Stimulated activated CD8-positive, alpha-beta memory T cell treated with anti-CD3 and anti-CD28 coated beads, Interleukin-15, amount 100 ng/mL, for 48 hours (primary cell): ENCODE measurements around the gene ADCK1.
A peak's percentile ranks its signal among the peaks of the same experiment; 100 is the strongest.
"Not testable (repeated sequence)": the region's sequence is repeated elsewhere in the genome, so short reads cannot be mapped to it uniquely, and the experiment has no call there.

Experiments
- DNase-seq, 2 donors: peaks; one replicate each; pipeline ENCODE4 v3.0.0-alpha.2; 2020; ENCODE audit warnings: low read depth in 2 of 2

ADCK1 gene, protein sequence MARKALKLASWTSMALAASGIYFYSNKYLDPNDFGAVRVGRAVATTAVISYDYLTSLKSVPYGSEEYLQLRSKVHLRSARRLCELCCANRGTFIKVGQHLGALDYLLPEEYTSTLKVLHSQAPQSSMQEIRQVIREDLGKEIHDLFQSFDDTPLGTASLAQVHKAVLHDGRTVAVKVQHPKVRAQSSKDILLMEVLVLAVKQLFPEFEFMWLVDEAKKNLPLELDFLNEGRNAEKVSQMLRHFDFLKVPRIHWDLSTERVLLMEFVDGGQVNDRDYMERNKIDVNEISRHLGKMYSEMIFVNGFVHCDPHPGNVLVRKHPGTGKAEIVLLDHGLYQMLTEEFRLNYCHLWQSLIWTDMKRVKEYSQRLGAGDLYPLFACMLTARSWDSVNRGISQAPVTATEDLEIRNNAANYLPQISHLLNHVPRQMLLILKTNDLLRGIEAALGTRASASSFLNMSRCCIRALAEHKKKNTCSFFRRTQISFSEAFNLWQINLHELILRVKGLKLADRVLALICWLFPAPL

DNA sequence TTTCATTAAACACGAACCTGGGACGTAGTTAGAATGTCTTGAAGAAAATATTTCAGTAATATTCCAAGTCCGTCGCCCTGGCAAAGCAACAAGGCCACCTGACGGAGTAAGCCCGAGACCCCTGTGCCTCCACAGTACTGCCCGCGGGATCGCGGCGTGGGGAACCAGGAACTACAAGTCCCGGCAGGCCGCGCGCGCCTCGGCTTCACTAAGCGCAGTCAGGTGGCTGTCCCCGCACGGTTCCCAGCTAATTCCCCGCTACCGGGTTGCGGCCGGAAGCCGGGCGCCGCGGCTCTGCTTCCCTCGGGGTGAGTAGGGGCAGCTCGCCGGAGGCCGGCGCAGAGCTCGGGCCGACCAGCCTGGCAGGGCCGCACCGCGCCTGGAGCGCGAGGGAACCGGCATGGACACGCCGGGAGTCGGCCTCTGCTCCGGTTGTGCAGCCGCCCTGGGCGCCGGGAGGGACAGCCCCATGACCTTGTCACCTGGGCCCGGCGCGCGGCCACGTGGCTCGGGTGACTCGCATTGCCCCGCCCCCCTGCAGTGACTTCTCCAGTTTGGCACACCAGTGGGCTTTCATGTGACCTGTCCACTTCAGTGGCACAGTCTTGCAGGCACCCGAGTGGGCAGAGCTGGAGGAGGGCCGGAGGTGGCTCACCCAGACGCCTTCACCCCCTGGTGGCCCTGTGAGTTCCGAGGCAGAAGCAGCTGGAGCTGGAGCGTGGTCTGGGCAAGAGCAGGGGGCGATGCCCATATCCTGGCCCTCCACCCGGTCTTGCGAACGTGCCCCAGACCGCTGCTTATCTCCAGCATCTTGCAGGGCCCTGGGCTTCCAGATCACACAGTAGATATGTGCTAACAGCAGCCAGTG, at the start of gene ADCK1:
ADCK1 (plus strand) TSS at position 247 of the 868 bp plus-strand sequence. CDS start 18,870 bp downstream, outside the sequence.
- DNase-seq = peak; percentile 76 to 78

DNA sequence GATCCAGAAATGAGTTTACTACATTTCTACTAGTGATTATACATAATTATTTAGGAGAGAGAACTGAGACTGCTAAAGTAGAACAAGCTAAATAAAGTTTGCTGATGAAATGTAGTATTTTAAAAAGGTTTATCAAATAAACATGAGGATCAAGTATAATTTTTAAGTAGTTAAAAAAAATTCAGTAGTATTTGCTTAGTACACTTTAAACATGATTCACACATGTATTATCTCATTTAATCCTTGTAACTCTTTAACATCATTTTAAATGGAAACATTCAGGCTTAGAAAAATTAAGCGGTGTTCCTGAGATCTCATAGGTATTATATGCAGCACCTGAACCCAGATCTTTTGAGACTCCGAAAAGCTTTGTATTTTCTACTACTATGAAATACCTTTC, 47.6 kb upstream of the ADCK1 start:
- no peak for DNase-seq

DNA sequence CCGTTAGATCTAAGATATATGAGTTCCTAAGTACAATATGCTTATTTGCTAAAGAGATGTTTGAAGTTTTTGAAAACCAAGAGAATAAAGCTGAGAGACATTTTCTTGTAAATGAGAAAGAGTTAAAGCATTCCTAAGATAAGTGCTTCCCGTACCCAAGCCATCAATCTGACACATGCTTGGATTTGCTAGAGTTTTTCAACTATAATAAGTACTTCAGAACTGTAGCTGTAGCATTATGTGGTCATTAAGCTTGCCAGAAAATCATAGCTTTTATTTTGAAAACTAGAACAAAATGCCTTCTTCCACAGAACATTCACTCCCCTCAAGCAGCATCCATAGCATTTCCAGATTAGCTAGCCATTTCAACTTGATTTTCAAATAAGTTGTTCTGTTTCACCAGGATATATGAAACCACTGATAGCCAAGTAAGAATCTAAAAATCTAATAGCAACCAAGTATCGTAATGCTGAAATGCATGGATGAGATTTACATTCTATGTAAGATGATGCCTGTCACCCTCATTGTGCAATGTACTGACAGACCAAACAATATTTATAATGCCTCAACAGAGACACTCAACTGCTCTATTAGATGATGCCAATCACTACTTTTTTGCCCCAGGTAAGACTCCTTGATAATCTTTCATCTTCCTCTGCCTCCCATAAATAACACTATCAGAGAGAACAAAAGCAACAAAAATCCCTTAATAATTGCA, 47.0 kb upstream of the ADCK1 start:
- no peak for DNase-seq

DNA sequence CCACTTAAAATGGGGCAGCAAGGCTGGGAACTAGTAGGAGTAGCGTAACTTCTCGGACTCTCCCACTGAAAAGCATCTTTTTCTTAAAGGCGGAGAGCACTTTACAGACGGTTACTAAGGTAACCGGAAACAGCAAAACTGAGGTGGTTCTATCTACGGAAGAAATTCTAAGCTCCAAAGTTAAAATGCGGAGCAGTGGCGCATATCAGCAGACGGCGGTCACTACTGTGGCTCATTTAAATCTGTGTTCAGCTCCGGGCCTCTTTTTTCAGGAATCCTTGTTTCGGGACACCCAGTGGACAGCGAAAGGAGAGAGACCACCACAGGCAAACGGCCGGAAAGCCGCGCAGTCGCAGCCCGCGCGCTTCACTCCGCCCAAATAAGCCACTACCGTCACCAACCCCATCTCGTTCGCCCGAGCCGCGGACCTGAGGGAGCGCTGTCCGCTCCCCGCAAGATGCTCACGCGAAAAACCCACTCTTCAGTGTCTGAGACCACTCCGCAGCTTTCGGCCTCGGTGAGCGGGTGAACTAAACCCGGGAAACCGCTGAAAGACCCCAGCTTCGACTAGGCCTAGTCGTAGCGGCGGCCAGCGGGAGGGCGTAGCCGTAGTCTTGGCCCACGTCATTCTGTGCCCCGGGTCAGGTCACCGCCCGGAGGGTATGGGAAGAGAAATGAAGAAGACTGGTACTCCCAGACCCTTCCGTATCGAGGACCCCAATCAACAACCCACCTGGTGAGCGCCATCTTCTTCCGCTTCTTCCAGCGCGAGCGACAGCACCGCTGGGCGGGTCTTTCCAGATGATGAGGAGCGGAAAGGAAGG, 39.3 kb upstream of the ADCK1 start, which contains the start of gene SNW1:
SNW1 (minus strand) TSS at position 776 of the 824 bp plus-strand sequence; CDS start at position 747, 29 bp downstream.
- DNase-seq = peak; percentile 86 to 90

DNA sequence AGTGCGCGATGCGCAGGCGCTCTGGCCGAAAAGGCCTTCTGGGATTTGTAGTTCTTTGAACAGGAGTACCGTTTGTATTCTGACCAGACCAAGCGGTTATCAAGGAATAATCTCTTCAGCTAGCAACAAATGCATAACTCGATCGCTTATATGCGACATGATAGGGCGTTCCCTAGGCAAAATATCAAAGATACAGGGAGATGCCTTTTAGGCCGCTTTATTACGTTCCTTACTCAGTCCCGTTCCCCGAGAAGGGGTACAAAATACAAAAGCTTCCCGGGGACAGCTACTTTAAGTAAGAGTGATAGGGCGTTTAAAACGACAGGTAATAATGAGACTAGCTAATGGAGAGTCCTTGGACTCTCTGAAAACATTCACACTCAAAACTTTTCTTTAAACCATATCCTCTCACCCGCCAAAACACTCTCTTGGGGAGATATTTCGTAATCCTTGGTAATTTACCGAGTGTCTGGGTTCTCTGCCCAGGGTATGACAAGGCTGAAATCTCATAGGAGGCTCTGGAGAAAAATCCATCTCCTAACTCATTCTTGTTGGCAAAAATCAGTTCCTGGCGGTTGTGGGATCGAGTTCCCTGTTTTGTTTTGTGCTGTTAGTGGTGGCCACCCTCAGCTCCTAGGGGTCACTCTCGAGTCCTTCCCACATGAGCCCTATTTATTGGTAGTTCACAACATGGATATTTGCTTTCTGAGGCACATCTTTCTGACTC, 38.5 kb upstream of the ADCK1 start:
- DNase-seq = no peak

DNA sequence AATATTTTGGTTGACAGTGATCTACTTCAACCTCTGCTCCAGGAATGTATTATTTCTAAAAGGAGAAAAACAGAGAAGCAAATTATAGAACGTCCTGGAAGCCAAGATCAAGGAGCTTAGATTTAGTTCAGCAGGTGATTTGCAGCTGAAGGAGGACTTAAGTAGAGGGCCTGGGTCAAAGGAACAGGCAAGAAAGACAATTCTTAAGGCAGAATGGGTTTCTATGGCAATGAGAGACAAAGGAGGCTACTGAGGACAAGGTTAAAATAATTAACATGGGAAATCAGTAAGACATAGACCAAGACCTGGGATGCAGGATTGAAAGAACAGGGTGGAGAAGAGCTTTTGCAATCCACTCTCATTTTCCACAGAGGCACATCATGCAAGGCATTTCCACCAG, 36.6 kb upstream of the ADCK1 start:
- DNase-seq = no peak

DNA sequence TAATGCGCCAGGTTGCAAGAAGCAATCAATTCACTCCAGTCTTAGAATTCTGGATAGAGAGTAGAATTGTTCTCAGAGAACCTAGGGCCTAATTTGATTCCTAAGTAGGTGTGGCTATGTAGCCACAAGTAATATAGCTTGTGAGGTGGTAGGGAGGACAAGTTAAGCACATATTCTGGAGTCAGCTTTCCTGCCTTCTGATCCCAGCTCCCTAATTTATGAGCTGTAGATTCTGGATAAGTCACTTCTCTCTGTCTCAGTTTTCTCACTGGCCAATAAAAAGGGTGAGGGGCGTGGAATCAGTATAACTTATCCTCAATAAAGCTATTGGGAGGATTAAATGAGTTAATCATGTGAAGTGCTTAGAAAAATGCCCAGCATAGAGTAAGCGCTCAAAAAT, 35.9 kb upstream of the ADCK1 start:
- no peak for DNase-seq

DNA sequence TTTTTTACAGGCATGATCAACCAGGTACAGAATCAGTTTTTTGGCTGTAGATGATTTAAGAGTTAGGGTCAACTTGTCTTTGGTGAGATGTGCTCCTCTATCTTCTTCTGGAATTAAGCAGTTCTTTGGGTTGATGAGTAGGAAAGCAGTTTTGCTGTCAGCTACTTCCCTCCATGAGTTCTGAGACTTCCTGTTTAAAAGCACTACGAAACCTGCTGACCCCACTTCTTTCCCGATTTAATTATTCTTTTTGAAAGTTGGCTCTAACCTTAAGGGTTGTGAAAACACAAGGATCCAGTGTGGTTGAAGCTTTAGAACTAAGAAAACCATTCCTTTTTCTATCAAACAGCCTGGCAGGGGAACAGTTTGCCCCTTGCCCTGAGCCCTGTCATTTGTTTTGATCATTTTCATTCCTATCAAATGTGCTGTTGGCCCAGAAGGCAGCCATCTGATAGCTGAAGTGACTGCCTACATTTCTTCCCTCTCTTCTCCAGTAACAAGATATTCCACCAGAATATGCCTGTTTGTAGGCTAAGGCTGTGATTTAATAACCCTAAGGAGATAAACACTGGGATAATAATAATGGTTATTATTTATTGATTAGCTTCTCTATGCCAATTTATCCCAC, 31.4 kb upstream of the ADCK1 start:
- not testable (repeated sequence) for DNase-seq

DNA sequence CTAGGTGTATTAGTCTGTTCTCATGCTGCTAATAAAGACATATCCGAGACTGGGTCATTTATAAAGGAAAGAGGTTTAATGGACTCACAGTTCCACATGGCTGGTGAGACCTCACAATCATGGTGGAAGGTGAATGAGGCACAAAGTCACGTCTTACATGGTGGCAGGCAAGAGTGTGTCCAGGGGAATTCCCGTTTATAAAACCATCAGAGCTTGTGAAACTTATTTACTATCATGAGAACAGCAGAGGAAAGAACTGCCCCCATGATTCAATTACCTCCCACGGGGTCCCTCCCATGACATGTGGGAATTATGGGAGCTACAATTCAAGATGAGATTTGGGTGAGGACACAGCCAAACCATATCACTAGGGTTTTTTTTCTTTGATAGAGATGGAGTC, 25.9 kb upstream of the ADCK1 start:
- not testable (repeated sequence) for DNase-seq

DNA sequence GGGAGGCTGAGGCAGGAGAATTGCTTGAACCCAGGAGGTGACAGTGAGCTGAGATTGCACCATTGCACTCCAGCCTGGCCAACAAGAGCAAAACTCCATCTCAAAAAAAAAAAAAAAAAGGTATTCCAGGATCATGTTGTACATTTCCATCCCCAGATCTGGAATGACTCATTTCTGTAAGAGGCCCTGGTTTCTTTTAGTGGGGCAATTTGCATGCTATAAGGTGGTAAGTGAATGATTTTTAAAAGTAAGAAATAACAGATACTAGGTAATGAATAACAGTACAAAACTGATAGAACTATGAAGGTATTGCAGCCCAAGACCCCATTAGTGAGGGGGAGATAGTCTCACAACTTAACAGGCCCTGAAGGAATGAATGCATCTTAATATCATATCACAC, 17.7 kb upstream of the ADCK1 start:
- DNase-seq = no peak

DNA sequence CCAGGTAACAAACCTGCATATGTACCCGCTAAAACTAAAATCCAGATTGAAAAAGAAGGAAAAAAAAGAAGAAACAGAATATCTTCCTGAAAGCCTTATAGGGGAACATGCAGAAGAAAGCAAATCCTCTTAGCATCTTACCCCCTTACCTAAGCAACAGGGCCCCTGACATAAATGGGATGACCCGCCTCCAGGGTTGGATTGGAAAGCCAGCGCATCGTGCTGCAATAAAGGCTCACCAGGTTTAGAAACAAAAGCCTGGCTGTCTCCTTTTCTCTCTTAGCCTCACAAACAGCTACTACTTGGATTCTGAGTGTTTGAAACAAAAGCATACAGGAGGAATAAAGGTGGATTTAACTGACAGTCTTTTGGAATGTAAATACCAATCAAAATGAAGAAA, 13.8 kb upstream of the ADCK1 start:
- DNase-seq = no peak

DNA sequence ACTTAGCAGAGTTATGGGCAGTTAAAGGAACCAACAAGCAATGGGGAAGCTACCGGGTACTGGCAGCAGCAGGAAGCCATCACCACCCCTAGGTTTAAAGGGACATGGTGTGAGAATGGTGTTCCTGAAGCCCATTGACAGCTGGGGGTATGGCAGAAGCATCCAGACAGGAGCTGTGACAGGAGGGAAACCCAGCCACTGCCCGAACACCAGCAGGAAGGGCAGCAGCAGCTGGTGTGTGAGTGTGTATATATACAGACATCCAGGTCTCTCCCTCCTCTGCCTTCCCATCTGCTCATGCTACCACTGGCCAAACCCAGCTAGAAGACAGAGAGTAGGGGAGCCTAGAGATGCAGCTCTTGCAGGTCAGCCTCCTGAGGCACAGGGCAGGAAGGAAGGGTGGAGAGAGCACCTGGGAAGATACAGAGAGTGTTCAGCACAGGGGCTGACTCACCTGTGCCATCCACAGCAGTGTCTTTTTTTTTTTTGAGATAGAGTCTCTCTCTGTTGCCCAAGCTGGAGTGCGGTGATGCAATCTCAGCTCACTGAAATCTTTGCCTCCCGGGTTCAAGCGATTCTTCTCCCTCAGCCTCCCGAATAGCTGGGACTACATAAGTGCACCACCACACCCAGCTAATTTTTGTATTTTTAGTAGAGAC, 9.2 kb upstream of the ADCK1 start:
- no peak for DNase-seq

DNA sequence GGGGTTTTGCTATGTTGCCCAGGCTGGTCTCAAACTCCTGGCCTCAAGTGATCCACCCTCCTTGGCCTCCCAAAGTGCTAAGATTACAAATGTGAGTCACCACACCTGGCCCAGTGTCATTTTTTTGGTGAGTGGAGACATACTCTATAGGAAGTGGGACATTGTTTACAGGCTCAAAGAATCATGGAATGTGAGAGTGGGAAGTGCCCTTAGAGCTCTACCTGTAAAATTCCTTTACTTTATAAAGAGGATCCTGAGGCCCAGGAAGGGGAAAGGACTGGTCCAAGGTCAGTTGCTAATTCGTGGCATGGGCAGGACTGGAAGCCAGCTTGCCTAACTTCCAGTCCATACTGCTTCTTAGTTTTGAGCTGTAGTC, 8.7 kb upstream of the ADCK1 start:
- no peak for DNase-seq

DNA sequence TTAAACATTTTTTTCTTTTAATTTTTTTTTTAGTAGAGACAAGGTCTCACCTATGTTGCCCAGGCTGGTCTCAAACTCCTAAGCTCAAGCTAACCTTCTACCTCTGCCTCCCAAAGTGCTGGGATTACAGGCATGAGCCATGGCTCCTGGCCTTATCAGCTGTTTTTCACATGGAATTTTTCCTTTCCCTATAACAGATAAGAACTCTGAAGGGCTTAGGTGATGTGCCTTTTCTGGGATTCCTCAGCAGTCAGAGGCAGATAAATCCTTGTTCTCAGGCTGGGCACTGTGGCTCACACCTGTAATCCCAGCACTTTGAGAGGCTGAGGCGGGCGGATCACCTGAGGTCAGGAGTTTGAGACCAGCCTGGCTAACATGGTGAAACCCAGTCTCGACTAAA, 6.7 kb upstream of the ADCK1 start:
- not testable (repeated sequence) for DNase-seq

DNA sequence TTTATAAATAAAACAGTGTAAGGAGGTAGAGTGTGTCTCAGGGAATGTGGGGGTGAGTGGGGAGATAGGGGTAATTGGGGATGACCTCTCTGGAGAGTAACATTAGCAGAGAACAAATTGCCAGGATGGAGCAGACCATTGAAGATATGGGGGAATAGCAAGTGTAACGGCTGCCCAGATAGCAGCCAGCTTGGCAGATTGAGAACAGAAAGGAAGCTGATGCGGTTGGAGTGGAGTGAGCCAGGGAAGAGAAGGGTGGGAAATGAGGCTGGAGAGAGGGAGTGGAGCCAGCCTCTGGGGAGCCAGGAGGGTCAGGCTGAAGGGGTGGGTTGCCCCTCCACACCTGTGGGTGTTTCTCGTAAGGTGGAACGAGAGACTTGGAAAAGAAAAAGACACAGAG, 5.6 kb upstream of the ADCK1 start:
- DNase-seq = no peak

DNA sequence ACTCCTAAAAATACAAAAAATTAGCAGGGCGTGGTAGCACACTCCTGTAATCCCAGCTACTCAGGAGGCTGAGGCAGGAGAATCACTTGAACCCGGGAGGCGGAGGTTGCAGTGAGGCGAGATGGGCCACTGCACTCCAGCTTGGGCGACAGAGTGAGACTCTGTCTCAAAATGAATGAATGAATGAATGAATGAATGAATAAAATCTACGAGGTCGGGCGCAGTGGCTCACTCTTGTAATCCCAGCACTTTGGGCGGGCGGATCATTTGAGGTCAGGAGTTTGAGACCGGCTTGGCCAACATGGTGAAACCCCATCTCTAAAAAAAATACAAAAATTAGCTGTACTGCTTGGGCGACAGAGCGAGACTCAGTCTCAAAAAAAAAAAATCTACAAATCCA, 453 bp upstream of the ADCK1 start:
- not testable (repeated sequence) for DNase-seq

DNA sequence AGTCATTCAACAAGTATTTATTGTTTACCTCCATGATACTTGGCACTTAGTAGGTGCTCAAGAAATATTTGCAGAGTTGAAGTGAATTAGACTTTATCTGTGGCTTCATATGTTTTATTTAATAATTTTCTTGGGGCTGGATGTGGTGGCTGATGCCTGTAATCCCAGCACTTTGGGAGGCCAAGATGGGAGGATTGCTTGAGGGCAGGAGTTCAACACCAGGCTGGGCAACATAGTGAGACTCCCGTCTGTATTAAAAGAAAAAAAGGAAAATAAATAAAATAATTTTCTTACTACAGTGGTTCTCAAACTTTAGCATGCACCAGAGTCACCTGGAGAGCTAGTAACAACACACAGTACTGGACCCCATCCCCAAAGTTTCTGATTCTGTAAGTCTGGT, 905 bp downstream of the ADCK1 start:
- DNase-seq = no peak

DNA sequence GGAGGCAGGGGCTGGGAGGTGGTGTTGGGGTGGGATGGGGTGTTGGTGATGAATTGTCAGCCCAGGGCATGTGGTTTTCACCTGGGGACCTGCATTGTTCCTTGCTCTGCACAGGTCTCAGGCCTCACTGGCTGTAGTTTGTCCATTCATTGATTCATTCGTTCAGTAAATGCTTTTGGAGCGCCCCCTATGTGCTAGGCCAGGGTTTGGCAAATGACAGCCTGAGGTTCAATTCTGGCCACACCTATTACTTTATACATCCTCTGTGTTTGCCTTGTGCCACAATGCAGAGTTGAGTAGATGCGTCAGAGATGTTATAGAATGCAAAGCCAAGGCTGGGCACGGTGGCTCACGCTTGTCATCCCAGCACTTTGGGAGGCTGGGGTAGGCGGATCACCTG, 4.7 kb downstream of the ADCK1 start:
- DNase-seq = peak in 1 of 2 donors; percentile 5

DNA sequence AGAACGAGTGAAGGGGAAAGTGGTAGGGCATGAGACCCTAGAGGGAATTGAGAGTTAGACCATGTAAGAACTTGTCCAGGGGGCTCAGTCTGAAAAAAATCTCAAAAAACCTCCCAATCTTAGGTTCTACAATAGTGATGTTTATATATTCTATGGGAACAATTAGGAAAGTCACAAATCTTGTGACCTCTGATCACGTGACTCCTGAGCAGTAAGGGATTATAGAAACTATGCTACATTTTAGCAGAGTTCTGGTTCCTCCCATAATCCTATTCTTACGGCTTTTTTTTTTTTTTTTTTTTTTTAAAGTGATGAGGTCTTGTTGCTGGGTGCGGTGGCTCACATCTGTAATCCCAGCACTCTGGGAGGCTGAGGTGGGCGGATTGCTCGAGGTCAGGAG, 5.8 kb downstream of the ADCK1 start:
- no peak for DNase-seq
